Subcutaneous adipose tissue (tissue), 4 donors: Measurements from ENCODE around the gene CD302. TPM values are rescaled to one million over a fixed set of nuclear protein-coding genes. Genes with fewer than 3 reads are reported as not detected.

Experiments
- CTCF ChIP-seq: fragments of 450-650 bp; IDR thresholded peaks from one replicate; pipeline ENCODE4 v1.5.1; 2016; ENCODE audit warnings: low read depth, mild to moderate bottlenecking, control low read depth, antibody characterized with exemption, moderate library complexity
- total RNA-seq, 4 donors: library from RNA; depleted of rRNA; stranded (reverse); fragments of >200 nt; gene quantifications; one replicate each; pipeline ENCODE4 v1.1.0, GENCODE V29; 2016

CD302 gene
- total RNA-seq, 4 donors from 2014 or later: 88.9 to 270 (median 170) TPM

DNA sequence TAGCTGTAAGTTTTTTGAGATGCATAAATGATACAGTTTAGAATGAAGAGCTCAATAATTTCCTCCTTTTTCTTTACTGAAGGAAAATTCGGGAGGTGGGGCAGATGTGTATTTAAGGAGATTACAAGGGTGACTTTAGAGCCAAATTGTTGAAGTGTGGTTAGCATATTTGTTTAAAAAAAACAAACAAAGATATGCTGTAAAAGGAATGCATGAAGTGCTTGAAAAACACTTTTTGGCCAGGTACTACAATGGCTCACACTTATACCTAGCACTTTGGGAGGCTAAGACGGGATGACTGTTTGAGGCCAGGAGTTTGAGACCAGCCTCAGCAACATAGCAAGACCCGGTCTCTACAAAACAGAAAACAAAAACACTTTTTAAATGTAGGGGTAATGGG is 38.4 kb downstream of the CD302 start:
- no peak for TF ChIP-seq CTCF

DNA sequence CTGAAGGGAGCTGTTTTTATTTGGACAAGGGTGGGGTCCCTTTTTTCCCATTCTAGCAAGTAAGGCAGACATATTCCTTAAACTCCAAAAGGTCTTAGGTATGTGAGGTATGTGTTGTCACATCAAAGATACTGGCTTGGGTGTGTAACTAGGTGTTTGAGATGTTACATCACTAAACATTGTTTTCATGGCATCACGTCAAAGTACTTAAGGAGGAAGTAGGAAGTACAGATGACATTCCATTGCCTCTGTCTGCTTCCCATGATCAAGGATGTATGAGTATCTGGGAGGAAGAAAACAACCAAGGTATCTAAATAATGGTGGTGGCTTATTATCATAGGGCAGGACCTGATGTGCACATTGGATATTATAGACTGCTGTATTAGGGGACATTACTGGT is 39.3 kb downstream of the CD302 start:
- no peak for TF ChIP-seq CTCF

DNA sequence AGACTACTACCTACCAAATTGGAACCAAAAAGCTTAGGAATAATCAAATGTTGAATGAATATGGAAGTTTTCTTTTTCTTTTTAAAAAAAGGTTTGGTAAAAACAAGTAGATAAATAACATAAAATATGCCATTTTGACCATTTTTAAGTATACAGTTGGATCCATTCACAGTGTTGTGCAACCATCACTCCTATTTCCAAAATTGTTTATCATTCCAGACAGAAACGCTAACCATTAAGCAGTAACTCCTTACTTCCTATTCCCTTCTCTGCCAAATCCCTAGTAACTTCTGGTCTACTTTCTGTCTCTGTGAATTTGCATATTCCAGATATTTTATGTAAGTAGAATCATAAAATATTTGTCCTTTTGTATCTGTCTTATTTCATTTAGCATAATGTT is 39.8 kb downstream of the CD302 start:
- TF ChIP-seq CTCF: no peak

DNA sequence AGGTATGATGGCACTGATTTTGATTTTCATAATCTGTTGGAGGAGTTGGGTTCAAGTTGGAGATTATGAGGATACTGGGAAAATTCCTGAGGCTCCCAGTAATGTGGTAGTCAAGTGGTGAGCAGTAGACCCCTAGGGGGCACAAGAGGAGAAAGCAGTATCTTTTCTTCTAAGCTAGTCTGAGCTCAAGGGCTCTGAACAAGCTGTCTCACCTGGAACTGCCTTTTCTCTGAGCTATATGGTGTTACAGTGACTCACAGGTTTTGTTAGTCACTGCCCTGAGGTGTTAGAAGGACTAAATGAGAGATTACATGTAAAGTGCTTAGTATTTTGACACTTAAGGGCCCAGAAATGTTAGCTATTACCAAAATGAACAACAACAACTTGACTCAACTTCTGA is 42.2 kb downstream of the CD302 start:
- TF ChIP-seq CTCF: no peak

- TF ChIP-seq CTCF: no peak
These were observed 43.0 kb downstream of the CD302 start for GRCh38 chr2:159755014-159755413.

DNA sequence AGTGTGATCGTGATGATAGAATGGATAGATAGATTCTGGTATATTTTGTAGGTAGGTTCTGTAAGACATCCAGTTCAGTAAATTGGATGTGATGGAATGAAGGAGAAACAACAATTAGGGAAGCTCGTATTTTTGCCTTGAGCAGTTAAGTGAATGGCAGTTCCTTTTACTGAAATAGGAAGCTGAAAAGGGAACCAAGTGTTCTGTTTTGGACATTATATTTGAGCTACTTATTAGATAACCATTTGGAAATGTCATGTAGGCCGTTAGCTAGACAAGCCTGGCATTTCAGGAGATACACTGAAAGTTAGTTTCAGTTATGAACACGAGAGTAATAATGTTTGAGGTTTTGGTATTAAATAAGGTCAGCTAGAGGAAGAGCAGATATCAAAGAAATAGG is 44.2 kb downstream of the CD302 start:
- no peak for TF ChIP-seq CTCF

GRCh38 chr2:159750873-159751272 is 47.1 kb downstream of the CD302 start:
- no peak for TF ChIP-seq CTCF
